ENCODE measurements around the gene SSC4D. TPM values are rescaled to one million over a fixed set of nuclear protein-coding genes. Genes with fewer than 3 reads are reported as not detected.

The SSC4D gene
- polyA plus RNA-seq, 1 donor from 2014 or later: 2.5 TPM

DNA sequence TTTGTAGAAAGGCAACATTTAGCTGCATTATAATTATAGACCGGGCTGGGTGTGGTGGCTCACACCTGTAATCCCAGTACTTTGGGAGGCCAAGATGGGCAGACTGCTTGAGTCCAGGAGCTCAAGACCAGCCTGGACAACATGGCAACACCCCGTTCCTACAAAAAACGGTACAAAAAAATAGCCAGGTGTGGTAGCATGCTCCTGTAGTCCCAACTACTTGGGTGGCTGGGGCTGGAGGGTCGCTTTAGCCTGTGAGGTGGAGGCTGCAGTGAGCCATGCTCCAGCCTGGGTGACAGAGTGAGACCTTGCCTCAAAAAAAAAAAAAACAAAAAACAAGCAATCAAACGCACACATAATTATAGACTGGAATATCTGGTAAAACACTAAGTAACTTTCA is 55.8 kb downstream of the SSC4D start:
- H3K9ac ChIP-seq (ENCODE audit: low read length): no peak overlapping the region
- no peak overlapping the region for H3K4me3 ChIP-seq (ENCODE audit: low read length)
- H3K27ac ChIP-seq (ENCODE audit: low read length): no peak overlapping the region
- no peaks in the 10 kb centered on the region for H3K27me3 ChIP-seq (ENCODE audit: insufficient read depth, low read depth, low read length)
- H3K9me2 ChIP-seq (ENCODE audit: insufficient read depth, low read length): no peaks in the 10 kb centered on the region
- H3K36me3 ChIP-seq (ENCODE audit: insufficient read depth, low read length): peaks cover 23% of the 10 kb centered on the region
- no peak overlapping the region for H2AFZ ChIP-seq (ENCODE audit: low read depth, low read length)
- H3K4me2 ChIP-seq (ENCODE audit: low read length): no peak overlapping the region
- peaks cover 94% of the 10 kb centered on the region for H3K79me2 ChIP-seq (replicated peaks; ENCODE audit: insufficient read depth, low read length)
- TF ChIP-seq, protein P1, sequence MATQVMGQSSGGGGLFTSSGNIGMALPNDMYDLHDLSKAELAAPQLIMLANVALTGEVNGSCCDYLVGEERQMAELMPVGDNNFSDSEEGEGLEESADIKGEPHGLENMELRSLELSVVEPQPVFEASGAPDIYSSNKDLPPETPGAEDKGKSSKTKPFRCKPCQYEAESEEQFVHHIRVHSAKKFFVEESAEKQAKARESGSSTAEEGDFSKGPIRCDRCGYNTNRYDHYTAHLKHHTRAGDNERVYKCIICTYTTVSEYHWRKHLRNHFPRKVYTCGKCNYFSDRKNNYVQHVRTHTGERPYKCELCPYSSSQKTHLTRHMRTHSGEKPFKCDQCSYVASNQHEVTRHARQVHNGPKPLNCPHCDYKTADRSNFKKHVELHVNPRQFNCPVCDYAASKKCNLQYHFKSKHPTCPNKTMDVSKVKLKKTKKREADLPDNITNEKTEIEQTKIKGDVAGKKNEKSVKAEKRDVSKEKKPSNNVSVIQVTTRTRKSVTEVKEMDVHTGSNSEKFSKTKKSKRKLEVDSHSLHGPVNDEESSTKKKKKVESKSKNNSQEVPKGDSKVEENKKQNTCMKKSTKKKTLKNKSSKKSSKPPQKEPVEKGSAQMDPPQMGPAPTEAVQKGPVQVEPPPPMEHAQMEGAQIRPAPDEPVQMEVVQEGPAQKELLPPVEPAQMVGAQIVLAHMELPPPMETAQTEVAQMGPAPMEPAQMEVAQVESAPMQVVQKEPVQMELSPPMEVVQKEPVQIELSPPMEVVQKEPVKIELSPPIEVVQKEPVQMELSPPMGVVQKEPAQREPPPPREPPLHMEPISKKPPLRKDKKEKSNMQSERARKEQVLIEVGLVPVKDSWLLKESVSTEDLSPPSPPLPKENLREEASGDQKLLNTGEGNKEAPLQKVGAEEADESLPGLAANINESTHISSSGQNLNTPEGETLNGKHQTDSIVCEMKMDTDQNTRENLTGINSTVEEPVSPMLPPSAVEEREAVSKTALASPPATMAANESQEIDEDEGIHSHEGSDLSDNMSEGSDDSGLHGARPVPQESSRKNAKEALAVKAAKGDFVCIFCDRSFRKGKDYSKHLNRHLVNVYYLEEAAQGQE (IDR thresholded peaks at IDR 0.05; ENCODE audit: borderline replicate concordance): no peak
- TF ChIP-seq EZH2 (IDR thresholded peaks at IDR 0.05; ENCODE audit: borderline replicate concordance, insufficient read depth, low read length, poor library complexity, severe bottlenecking) (no peak), EP300 (conservative IDR thresholded peaks at IDR 0.05; ENCODE audit: poor library complexity, severe bottlenecking) (no peak), SMC3 (conservative IDR thresholded peaks at IDR 0.05; ENCODE audit: poor library complexity) (no peak), TAF1 (IDR thresholded peaks at IDR 0.05; ENCODE audit: low read depth) (no peak), MXI1 (conservative IDR thresholded peaks at IDR 0.05; ENCODE audit: poor library complexity, severe bottlenecking) (no peak), POLR2AphosphoS5 (IDR thresholded peaks at IDR 0.05) (no peak), RAD21 (conservative IDR thresholded peaks at IDR 0.05) (no peak)
- TF ChIP-seq, protein P2, sequence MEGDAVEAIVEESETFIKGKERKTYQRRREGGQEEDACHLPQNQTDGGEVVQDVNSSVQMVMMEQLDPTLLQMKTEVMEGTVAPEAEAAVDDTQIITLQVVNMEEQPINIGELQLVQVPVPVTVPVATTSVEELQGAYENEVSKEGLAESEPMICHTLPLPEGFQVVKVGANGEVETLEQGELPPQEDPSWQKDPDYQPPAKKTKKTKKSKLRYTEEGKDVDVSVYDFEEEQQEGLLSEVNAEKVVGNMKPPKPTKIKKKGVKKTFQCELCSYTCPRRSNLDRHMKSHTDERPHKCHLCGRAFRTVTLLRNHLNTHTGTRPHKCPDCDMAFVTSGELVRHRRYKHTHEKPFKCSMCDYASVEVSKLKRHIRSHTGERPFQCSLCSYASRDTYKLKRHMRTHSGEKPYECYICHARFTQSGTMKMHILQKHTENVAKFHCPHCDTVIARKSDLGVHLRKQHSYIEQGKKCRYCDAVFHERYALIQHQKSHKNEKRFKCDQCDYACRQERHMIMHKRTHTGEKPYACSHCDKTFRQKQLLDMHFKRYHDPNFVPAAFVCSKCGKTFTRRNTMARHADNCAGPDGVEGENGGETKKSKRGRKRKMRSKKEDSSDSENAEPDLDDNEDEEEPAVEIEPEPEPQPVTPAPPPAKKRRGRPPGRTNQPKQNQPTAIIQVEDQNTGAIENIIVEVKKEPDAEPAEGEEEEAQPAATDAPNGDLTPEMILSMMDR (IDR thresholded peaks at IDR 0.05; ENCODE audit: poor library complexity, severe bottlenecking): no peak
- peaks cover 10% of the 10 kb centered on the region for H3F3A ChIP-seq (ENCODE audit: insufficient read depth, low read length, poor library complexity, severe bottlenecking)
- H4K20me1 ChIP-seq (ENCODE audit: insufficient read depth): peaks cover 38% of the 10 kb centered on the region
- H3K9me3 ChIP-seq (ENCODE audit: low read length): no peaks in the 10 kb centered on the region

DNA sequence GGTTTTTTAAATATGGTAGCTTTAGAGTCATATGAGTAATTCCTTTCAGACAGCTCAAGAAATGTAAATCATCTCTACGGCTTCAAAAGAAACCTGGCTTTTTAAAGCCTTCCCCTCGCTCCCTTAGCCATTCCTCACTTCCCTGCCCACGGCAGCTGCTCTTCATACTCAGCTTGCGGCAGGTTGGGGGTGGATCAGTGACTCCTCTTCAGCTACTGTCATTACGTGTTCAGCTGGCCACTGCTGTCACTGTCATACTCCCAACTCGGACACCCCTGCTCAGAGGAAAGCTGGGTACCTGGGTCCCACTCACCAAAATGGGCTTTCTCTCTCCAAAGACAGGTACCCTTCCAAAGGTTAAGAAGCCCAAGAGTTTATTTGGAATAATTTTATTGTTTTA is 57.3 kb downstream of the SSC4D start:
- H3K36me3 ChIP-seq (ENCODE audit: insufficient read depth, low read length): peaks cover 23% of the 10 kb centered on the region
- no peak overlapping the region for H3K4me3 ChIP-seq (ENCODE audit: low read length)
- no peak overlapping the region for H3K9ac ChIP-seq (ENCODE audit: low read length)
- no peaks in the 10 kb centered on the region for H3K9me3 ChIP-seq (ENCODE audit: low read length)
- peaks cover 41% of the 10 kb centered on the region for H4K20me1 ChIP-seq (ENCODE audit: insufficient read depth)
- no peak overlapping the region for H2AFZ ChIP-seq (ENCODE audit: low read depth, low read length)
- peaks cover 12% of the 10 kb centered on the region for H3F3A ChIP-seq (ENCODE audit: insufficient read depth, low read length, poor library complexity, severe bottlenecking)
- no peak overlapping the region for H3K27ac ChIP-seq (ENCODE audit: low read length)
- H3K27me3 ChIP-seq (ENCODE audit: insufficient read depth, low read depth, low read length): no peaks in the 10 kb centered on the region
- no peaks in the 10 kb centered on the region for H3K9me2 ChIP-seq (ENCODE audit: insufficient read depth, low read length)
- peaks cover 98% of the 10 kb centered on the region for H3K79me2 ChIP-seq (replicated peaks; ENCODE audit: insufficient read depth, low read length)
- TF ChIP-seq RAD21 (conservative IDR thresholded peaks at IDR 0.05) (no peak), EP300 (conservative IDR thresholded peaks at IDR 0.05; ENCODE audit: poor library complexity, severe bottlenecking) (no peak), SMC3 (conservative IDR thresholded peaks at IDR 0.05; ENCODE audit: poor library complexity) (no peak), MXI1 (conservative IDR thresholded peaks at IDR 0.05; ENCODE audit: poor library complexity, severe bottlenecking) (no peak), EZH2 (IDR thresholded peaks at IDR 0.05; ENCODE audit: borderline replicate concordance, insufficient read depth, low read length, poor library complexity, severe bottlenecking) (no peak), TAF1 (IDR thresholded peaks at IDR 0.05; ENCODE audit: low read depth) (no peak), POLR2AphosphoS5 (IDR thresholded peaks at IDR 0.05) (no peak)
- TF ChIP-seq, protein P2 (IDR thresholded peaks at IDR 0.05; ENCODE audit: poor library complexity, severe bottlenecking): no peak
- TF ChIP-seq, protein P1 (IDR thresholded peaks at IDR 0.05; ENCODE audit: borderline replicate concordance): no peak
- H3K4me2 ChIP-seq (ENCODE audit: low read length): no peak overlapping the region
